Astrocyte (in vitro differentiated cells and primary cell): ENCODE measurements around the gene PKD2.

ENCODE experiments used
- EZH2 ChIP-seq: IDR thresholded peaks from 2 replicates; pipeline ENCODE4 v1.6.1; 2012; ENCODE audit warnings: mild to moderate bottlenecking, low read length, inconsistent platforms; ENCODE audit not compliant: insufficient read depth
- TF ChIP-seq, protein P1 (sequence below): IDR thresholded peaks from 2 replicates; pipeline ENCODE4 v1.5.1; 2011; ENCODE audit warnings: low read depth, mild to moderate bottlenecking, inconsistent platforms, low read length, moderate library complexity; ENCODE audit not compliant: insufficient read depth

DNA sequence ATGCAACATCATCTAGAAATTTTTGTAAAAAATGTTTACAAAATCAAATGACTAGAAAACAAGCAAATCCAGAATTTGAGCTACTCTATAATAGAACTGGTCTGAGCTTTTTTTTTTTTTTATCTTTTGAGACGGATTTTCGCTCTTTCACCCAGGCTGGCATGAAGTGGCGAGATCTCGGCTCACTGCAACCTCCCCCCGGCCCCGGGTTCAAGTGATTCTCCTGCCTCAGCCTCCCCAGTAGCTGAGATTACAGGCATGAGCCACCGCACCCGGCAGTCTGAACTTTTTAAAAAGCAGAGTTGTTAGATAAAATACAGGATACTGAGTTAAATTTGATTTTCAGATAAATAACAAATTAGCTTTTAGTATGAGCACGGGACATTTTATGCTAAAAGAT is 20.9 kb upstream of the PKD2 start:
- TF ChIP-seq, protein P1, sequence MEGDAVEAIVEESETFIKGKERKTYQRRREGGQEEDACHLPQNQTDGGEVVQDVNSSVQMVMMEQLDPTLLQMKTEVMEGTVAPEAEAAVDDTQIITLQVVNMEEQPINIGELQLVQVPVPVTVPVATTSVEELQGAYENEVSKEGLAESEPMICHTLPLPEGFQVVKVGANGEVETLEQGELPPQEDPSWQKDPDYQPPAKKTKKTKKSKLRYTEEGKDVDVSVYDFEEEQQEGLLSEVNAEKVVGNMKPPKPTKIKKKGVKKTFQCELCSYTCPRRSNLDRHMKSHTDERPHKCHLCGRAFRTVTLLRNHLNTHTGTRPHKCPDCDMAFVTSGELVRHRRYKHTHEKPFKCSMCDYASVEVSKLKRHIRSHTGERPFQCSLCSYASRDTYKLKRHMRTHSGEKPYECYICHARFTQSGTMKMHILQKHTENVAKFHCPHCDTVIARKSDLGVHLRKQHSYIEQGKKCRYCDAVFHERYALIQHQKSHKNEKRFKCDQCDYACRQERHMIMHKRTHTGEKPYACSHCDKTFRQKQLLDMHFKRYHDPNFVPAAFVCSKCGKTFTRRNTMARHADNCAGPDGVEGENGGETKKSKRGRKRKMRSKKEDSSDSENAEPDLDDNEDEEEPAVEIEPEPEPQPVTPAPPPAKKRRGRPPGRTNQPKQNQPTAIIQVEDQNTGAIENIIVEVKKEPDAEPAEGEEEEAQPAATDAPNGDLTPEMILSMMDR, result no peak
- no peak for TF ChIP-seq EZH2
